GM19025 (cell line): ENCODE data around the gene PHLDA2.

Source experiments
- ATAC-seq: cut with Tn5 transposase; IDR thresholded peaks from one replicate; pipeline ENCODE4 v1.9.1; 2021; ENCODE audit warnings: mild to moderate bottlenecking, low read depth, moderate library complexity; ENCODE audit not compliant: unreplicated experiment

The PHLDA2 gene

DNA sequence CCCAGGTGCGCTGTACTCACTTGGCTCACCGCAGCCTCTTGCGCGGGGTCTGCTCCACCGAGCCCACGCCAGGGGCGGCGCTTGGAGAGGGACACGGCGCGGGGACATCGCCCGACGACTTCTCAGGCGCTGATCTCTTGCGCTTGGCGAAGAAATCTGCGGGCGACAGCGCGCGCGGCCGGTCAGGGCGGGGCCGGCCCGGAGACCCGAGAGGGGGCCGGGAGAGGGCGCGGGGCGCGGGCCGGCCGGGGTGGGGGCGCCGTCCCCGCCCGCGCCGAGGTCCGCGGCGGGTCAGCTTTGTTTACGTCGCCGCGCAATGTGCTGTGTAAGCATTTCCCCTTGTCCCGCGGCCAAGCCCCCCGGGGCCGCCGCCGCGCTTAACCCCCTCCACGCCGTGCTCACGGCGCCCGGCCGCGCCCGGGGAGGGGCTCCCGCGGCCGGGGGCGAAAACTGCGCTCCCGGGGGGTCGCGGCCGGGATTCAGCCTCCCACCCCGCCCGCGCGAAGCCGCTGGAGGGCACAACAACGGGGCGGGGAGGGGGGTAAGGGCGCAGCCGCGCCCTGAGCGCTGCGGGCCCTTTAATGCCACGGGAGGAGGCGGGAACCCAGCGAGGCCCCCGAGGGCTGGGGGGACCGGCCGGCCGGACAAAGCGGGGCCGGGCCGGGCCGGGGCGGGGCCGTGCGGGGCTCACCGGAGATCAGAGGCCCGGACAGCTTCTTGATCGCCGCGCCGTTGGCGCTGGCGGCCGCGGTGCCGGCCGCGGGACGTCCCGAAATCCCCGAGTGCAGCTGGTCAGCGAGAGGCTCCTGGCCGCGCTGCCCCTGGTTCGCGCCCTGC, 45.0 kb downstream of the PHLDA2 start:
- no peak for ATAC-seq

DNA sequence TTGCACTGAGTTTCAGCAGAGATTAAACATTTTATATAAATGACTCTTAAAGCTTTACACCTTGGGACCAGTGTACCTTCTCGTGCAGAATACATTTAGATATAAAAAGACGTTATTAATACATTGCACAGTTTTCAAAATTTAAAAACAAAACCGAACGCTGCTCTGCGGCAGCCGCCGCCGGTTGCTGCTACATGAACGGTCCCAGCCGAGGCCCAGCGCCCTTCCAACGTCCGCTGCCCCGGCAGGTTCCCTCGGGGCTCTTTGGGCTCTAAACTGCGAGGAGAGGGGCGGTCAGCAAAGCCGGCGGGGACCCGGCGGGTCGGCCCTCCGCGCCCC, 45.6 kb downstream of the PHLDA2 start:
- no peak for ATAC-seq

DNA sequence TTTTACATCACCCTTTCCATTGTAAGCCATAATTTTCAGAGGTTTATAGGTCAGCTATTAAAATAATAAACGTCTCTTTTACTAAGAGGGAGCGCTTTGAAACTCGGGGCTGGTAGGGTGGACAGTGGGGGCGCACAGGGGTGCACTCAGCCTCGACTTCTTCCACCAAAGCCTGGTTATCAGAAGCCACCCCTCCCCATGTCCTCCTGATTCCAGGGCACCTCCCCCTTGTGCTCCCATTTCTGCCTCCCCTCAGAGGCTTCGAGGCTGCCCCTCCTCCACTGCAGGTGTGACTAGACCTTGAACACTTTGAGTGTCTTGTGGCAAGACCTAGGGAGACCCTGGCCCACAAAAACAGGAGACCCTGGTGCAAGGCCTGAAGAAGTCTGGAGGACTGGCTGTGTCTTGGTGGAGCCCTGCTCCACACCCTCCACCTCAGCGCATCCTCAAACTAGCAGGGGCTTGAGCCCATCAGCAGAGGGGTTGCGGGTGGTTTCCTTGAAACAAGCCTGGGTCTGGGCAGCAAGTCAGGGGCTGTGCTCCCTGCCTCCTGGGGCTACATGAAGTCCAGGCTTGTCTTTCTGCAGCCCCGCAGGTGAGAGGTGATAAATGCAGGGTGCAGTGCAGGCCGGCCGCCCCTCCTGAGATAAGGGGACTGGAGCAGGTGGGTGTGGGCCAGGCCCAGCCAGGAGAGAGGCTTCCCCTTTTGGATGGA, 46.7 kb downstream of the PHLDA2 start:
- no peak for ATAC-seq

DNA sequence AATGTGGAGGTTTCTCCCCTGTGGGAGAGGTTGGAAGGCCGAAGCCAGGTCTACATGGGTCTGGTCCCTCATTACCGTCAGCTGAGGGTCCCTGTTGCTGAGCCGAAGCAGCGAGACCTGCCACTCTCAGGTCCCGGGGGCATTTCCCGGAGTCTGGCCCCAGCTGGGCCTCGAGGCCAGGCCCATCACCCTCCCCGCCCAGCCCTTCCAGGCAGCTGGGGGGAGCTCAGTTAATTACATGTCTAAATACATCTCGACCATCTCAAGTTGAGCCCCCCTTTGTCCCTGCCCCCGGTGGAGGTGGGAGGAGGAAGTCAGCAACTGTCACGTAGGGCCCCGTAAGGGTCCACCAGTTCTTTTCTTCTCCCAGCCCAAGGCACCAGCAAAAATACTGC, 47.2 kb downstream of the PHLDA2 start:
- ATAC-seq: no peak

DNA sequence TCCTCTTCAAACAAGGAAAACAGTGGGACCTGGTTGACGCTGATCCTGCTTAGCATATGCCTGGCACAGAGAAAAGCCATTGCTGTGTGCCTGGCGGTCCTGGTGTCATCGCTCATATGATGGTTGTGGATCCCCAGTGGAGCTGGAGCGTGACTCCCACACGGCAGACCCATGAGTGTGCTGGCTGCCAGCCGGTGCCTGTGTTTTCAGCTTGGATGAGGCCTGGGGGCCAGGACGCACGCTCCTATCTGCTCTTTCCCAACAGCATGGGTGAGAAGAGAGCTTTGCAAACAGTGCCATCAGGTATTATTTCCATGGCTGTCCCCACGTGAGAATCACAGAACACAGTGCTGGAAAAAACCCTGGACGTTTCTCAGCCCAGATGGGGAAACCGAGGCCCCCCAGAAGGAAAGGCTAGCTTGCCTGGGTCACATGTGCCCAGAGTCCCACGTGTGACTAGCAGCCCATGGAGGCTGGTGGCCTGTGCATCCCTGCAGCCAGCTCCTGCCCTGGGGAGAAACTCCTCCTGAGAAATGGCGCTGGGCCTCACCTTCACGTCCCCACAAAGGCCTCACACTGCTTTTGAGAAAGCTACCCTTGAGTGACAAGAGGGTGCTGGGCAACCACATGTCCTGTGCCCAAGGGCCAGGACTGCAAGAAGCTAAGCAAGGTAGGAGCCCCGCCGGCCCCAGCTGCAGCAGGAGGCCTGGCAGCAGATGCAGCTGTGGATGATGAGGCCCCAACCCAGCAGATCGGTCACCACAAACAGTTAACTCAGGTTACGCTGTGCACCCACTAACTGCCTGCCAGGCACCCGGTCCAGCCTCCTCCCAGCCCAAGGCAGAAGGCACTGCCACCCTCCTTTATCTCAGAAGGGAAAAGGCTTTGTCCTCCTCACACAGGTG, 47.9 kb downstream of the PHLDA2 start:
- no peak for ATAC-seq

DNA sequence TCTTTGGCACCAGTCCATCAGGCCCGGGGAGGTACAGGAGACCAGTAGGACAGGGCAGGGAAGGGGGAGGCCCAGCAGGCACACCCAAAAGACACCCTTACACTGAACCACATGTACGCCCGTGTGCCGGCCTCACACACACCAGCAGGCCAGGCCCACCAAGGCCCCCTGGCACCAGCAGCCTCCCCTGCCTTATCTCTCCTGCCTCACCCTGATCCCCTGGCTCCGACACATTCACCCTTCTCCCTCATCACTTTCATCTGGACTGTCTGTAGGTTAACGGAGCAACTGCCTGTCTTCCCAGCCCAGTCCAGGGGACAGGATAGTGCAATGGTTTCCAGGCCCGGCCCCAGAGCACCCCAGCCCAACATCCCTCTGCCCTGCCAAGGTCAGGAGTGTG, 48.6 kb downstream of the PHLDA2 start:
- no peak for ATAC-seq

DNA sequence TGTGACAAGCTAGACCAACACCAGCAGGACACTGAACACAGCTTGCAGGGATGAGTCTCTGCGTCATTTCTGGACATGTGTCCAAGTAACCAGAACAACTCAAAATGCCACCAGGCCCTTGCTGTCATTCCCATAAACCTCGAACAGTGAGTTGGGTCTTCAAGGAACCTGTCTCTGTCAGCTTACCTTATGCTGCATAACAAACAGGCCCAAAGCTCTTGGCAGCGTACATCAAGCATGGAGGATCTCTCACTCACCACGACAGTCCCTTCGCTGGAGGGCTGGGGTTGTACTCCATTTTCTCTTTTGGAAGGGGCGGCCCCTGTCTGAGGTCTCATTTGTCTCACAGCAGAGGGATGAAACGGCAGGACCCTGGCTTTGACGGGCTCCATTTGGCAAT, 50.4 kb downstream of the PHLDA2 start:
- ATAC-seq: no peak
